Measurements from ENCODE around the gene FSTL5. TPM values are rescaled to one million over a fixed set of nuclear protein-coding genes. Genes with fewer than 3 reads are reported as not detected.

Gene FSTL5
- total RNA-seq, 2 experiments from 2014 or later = not detected

- H3K4me1 ChIP-seq (ENCODE audit: insufficient read depth, low read length, poor library complexity, severe bottlenecking) = no peaks in the 10 kb centered on the region
- no peaks in the 10 kb centered on the region for H3K79me2 ChIP-seq (ENCODE audit: insufficient read depth, low read depth, low read length)
- TF ChIP-seq CTCF (conservative IDR thresholded peaks at IDR 0.05; ENCODE audit: low read length) (no peak), EZH2phosphoT487 (IDR thresholded peaks at IDR 0.05; ENCODE audit: borderline replicate concordance, low read depth, low read length) (no peak)
- no peak overlapping the region for H2AFZ ChIP-seq (ENCODE audit: low read length)
- H3K9me3 ChIP-seq (ENCODE audit: low read length) = no peaks in the 10 kb centered on the region
- H3K4me2 ChIP-seq (ENCODE audit: low read length) = no peak overlapping the region
- no peaks in the 10 kb centered on the region for H3K9me2 ChIP-seq (ENCODE audit: insufficient read depth, low read length)
- BruUV-seq (replicated peaks) = no TSS peak
- POLR2A ChIA-PET = interaction anchor here (0.6 kb wide), 1 partner anchor 1146 kb away, joined by 4 read pairs; no protein-coding TSS in a partner anchor
- DNase-seq (ENCODE audit: low spot score) = no peak
- H3K27ac ChIP-seq (ENCODE audit: low read depth, low read length, poor library complexity, severe bottlenecking) = no peak overlapping the region
- H3K36me3 ChIP-seq (ENCODE audit: insufficient read depth, low read length) = no peaks in the 10 kb centered on the region
- intact Hi-C loops (cut with micrococcal nuclease; ENCODE audit: unreplicated experiment) = no loop called here
- CTCF ChIA-PET (ENCODE audit: unreplicated experiment) = no interaction called here
- H4K20me1 ChIP-seq (ENCODE audit: insufficient read depth, low read length) = no peaks in the 10 kb centered on the region
- no peak overlapping the region for H3K4me3 ChIP-seq (ENCODE audit: low read depth, low read length, poor library complexity, severe bottlenecking)
These were observed 820.8 kb downstream of the FSTL5 start for GRCh38 chr4:161342881-161343568.

GRCh38 chr4:161336621-161337020 lies 827.2 kb downstream of the FSTL5 start:
- H3K27ac ChIP-seq (ENCODE audit: low read depth, low read length, poor library complexity, severe bottlenecking) = no peak overlapping the region
- TF ChIP-seq CTCF (conservative IDR thresholded peaks at IDR 0.05; ENCODE audit: low read length) = no peak
- TF ChIP-seq EZH2phosphoT487 (IDR thresholded peaks at IDR 0.05; ENCODE audit: borderline replicate concordance, low read depth, low read length) = no peak
- CTCF ChIA-PET (ENCODE audit: unreplicated experiment) = no interaction called here
- H3K4me2 ChIP-seq (ENCODE audit: low read length) = no peak overlapping the region
- H3K79me2 ChIP-seq (ENCODE audit: insufficient read depth, low read depth, low read length) = no peaks in the 10 kb centered on the region
- no peak overlapping the region for H2AFZ ChIP-seq (ENCODE audit: low read length)
- no peaks in the 10 kb centered on the region for H3K9me3 ChIP-seq (ENCODE audit: low read length)
- H3K9me2 ChIP-seq (ENCODE audit: insufficient read depth, low read length) = no peaks in the 10 kb centered on the region
- H3K4me1 ChIP-seq (ENCODE audit: insufficient read depth, low read length, poor library complexity, severe bottlenecking) = no peaks in the 10 kb centered on the region
- intact Hi-C loops (cut with micrococcal nuclease; ENCODE audit: unreplicated experiment) = no loop called here
- POLR2A ChIA-PET = interaction anchor here (0.8 kb wide), 1 partner anchor 10 kb away, joined by 3 read pairs; no protein-coding TSS in a partner anchor
- no peak overlapping the region for H3K4me3 ChIP-seq (ENCODE audit: low read depth, low read length, poor library complexity, severe bottlenecking)
- no TSS peak for BruUV-seq (replicated peaks)
- no peaks in the 10 kb centered on the region for H4K20me1 ChIP-seq (ENCODE audit: insufficient read depth, low read length)
- DNase-seq (ENCODE audit: low spot score) = no peak
- H3K36me3 ChIP-seq (ENCODE audit: insufficient read depth, low read length) = no peaks in the 10 kb centered on the region

- no peak for DNase-seq (ENCODE audit: low spot score)
- Histone ChIP-seq H3K9me2 (ENCODE audit: insufficient read depth, low read length) (no peaks in the 10 kb centered on the region), H3K4me2 (ENCODE audit: low read length) (no peak overlapping the region), H3K36me3 (ENCODE audit: insufficient read depth, low read length) (no peaks in the 10 kb centered on the region), H2AFZ (ENCODE audit: low read length) (no peak overlapping the region), H3K4me1 (ENCODE audit: insufficient read depth, low read length, poor library complexity, severe bottlenecking) (no peaks in the 10 kb centered on the region), H3K27ac (ENCODE audit: low read depth, low read length, poor library complexity, severe bottlenecking) (no peak overlapping the region), H3K9me3 (ENCODE audit: low read length) (no peaks in the 10 kb centered on the region), H3K4me3 (ENCODE audit: low read depth, low read length, poor library complexity, severe bottlenecking) (no peak overlapping the region), H3K79me2 (ENCODE audit: insufficient read depth, low read depth, low read length) (no peaks in the 10 kb centered on the region), H4K20me1 (ENCODE audit: insufficient read depth, low read length) (no peaks in the 10 kb centered on the region)
- TF ChIP-seq EZH2phosphoT487 (IDR thresholded peaks at IDR 0.05; ENCODE audit: borderline replicate concordance, low read depth, low read length) = no peak
- no peak for TF ChIP-seq CTCF (conservative IDR thresholded peaks at IDR 0.05; ENCODE audit: low read length)
- ChIA-PET CTCF (ENCODE audit: unreplicated experiment) (no interaction called here), POLR2A (interaction anchor here (0.8 kb wide), 1 partner anchor 11 kb away, joined by 3 read pairs; no protein-coding TSS in a partner anchor)
- no TSS peak for BruUV-seq (replicated peaks)
- intact Hi-C loops (cut with micrococcal nuclease; ENCODE audit: unreplicated experiment) = no loop called here
These were observed 827.7 kb downstream of the FSTL5 start for GRCh38 chr4:161336016-161336530.

All from OCI-LY7 (cell line).